Right atrium auricular region (tissue), 2 donors: Measurements from ENCODE around the gene GRIK4. TPM values are rescaled to one million over a fixed set of nuclear protein-coding genes. Genes with fewer than 3 reads are reported as not detected.

ENCODE experiments used
- DNase-seq: peaks from one replicate; pipeline ENCODE4 v3.0.0-alpha.2; 2019; ENCODE audit warnings: low spot score
- H3K27ac ChIP-seq, 2 donors: fragments of 200-600 bp; sonication (generic); 1 replicate in 1 of 2; 2 replicates in 1 of 2; pipeline ENCODE4 v1.5.1; 2016 to 2019
- H3K27me3 ChIP-seq, 2 donors: fragments of 200-600 bp; sonication (generic); one replicate each; pipeline versions ENCODE4 v1.5.1 to v1.6.0; 2017 to 2019
- H3K36me3 ChIP-seq: fragments of 200-600 bp; sonication (generic); one replicate; pipeline ENCODE4 v1.5.1; 2016
- H3K4me1 ChIP-seq, 2 donors: fragments of 200-600 bp; sonication (generic); one replicate each; pipeline versions ENCODE4 v1.5.1 to v1.6.0; 2017 to 2019
- H3K4me3 ChIP-seq, 2 donors: fragments of 200-600 bp; sonication (generic); 1 replicate in 1 of 2; 2 replicates in 1 of 2; pipeline ENCODE4 v1.5.1; 2017 to 2019; ENCODE audit warnings: mild to moderate bottlenecking in 1 of 2, moderate library complexity in 1 of 2
- H3K9me3 ChIP-seq, 2 donors: fragments of 200-600 bp; sonication (generic); one replicate each; pipeline ENCODE4 v1.5.1; 2019
- CTCF ChIP-seq, 2 donors: fragments of 200-600 bp; sonication (generic); IDR thresholded peaks; one replicate each; pipeline ENCODE4 v1.5.1; 2019; ENCODE audit warnings: antibody characterized with exemption in 2 of 2
- total RNA-seq, 2 donors: library from RNA; depleted of rRNA; stranded (reverse); fragments of >200 nt; gene quantifications; one replicate each; pipeline ENCODE4 v1.1.0, GENCODE V29; 2016

Gene GRIK4
- total RNA-seq, 2 donors from 2014 or later: 0.04 to 0.30 TPM

GRCh38 chr11:120932305-120932915 is 420.9 kb downstream of the GRIK4 start:
- Histone ChIP-seq H3K36me3 (no peaks in the 10 kb centered on the region), H3K27me3 (no peaks in the 10 kb centered on the region), H3K4me1 (peaks cover 0 to 6% of the 10 kb centered on the region in 2 donors), H3K27ac (no peak overlapping the region), H3K4me3 (no peak overlapping the region), H3K9me3 (no peaks in the 10 kb centered on the region)
- TF ChIP-seq CTCF (IDR thresholded peaks at IDR 0.05): no peak
- no peak for DNase-seq

- Histone ChIP-seq H3K4me1 (no peaks in the 10 kb centered on the region), H3K9me3 (no peaks in the 10 kb centered on the region), H3K27ac (no peak overlapping the region), H3K36me3 (no peaks in the 10 kb centered on the region), H3K4me3 (no peak overlapping the region), H3K27me3 (no peaks in the 10 kb centered on the region)
- TF ChIP-seq CTCF (IDR thresholded peaks at IDR 0.05): no peak
- DNase-seq: no peak
These were observed 424.8 kb downstream of the GRIK4 start for GRCh38 chr11:120936356-120936755.

- no peak overlapping the region for H3K27ac ChIP-seq
- no peaks in the 10 kb centered on the region for H3K9me3 ChIP-seq
- no peaks in the 10 kb centered on the region for H3K36me3 ChIP-seq
- no peaks in the 10 kb centered on the region for H3K27me3 ChIP-seq
- no peak for TF ChIP-seq CTCF (IDR thresholded peaks at IDR 0.05)
- DNase-seq: no peak
- no peaks in the 10 kb centered on the region for H3K4me1 ChIP-seq
- no peak overlapping the region for H3K4me3 ChIP-seq
These were observed 426.0 kb downstream of the GRIK4 start for GRCh38 chr11:120937501-120937900.

GRCh38 chr11:120938260-120938659 is 426.7 kb downstream of the GRIK4 start:
- no peaks in the 10 kb centered on the region for H3K36me3 ChIP-seq
- H3K4me3 ChIP-seq: no peak overlapping the region
- no peaks in the 10 kb centered on the region for H3K27me3 ChIP-seq
- DNase-seq: no peak
- H3K27ac ChIP-seq: no peak overlapping the region
- no peaks in the 10 kb centered on the region for H3K4me1 ChIP-seq
- H3K9me3 ChIP-seq: no peaks in the 10 kb centered on the region
- no peak for TF ChIP-seq CTCF (IDR thresholded peaks at IDR 0.05)

GRCh38 chr11:120940160-120940848 is 428.8 kb downstream of the GRIK4 start:
- Histone ChIP-seq H3K27ac (no peak overlapping the region), H3K36me3 (no peaks in the 10 kb centered on the region), H3K4me3 (no peak overlapping the region), H3K4me1 (no peaks in the 10 kb centered on the region), H3K27me3 (no peaks in the 10 kb centered on the region), H3K9me3 (peaks cover 4 to 9% of the 10 kb centered on the region in 2 donors)
- TF ChIP-seq CTCF (IDR thresholded peaks at IDR 0.05): no peak
- no peak for DNase-seq
